ENCODE measurements around the gene AHNAK. TPM values are rescaled to one million over a fixed set of nuclear protein-coding genes. Genes with fewer than 3 reads are reported as not detected.
"Not testable (repeated sequence)": the region's sequence is repeated elsewhere in the genome, so short reads cannot be mapped to it uniquely, and the experiment has no call there.

Gene AHNAK
- 3.4 TPM for polyA plus RNA-seq (2013, experiment 1 of 2)
- 4.6 TPM for polyA plus RNA-seq (2013, experiment 2 of 2)

GRCh38 chr11:62546244-62546928 is at the start of gene AHNAK:
AHNAK (minus strand) TSS chr11:62546806; CDS start chr11:62536098, 10,708 bp downstream.
- H3K27me3 ChIP-seq (ENCODE audit: insufficient read depth, low read length), result peaks cover 68% of the 10 kb centered on the region
- H3K9me3 ChIP-seq (ENCODE audit: insufficient read depth, low read depth, low read length), result no peaks in the 10 kb centered on the region
- no peaks in the 10 kb centered on the region for H3K36me3 ChIP-seq (ENCODE audit: insufficient read depth, low read length)
- H3K4me1 ChIP-seq (ENCODE audit: insufficient read depth, low read length), result peaks cover 13% of the 10 kb centered on the region
- H3K4me3 ChIP-seq (ENCODE audit: low read length), result peak within 1 kb of the TSS; percentile 77
- under 1% methylated on average over 69 of the region's 69 CpGs for WGBS
- H3K9ac ChIP-seq (ENCODE audit: low read depth, low read length), result peak within 1 kb of the TSS; percentile 53
- H3K27ac ChIP-seq (ENCODE audit: low read depth, low read length), result peak within 1 kb of the TSS; percentile 21; the same call in 1 of the 2 replicates

GRCh38 chr11:62595124-62595523 is 48.5 kb upstream of the AHNAK start:
- 95% methylated on average over 8 of the region's 8 CpGs for WGBS
- Histone ChIP-seq H3K27ac (ENCODE audit: low read depth, low read length) (no peak overlapping the region), H3K36me3 (ENCODE audit: insufficient read depth, low read length) (peaks cover 66% of the 10 kb centered on the region), H3K9ac (ENCODE audit: low read depth, low read length) (no peak overlapping the region), H3K4me1 (ENCODE audit: insufficient read depth, low read length) (peaks cover 24% of the 10 kb centered on the region), H3K9me3 (ENCODE audit: insufficient read depth, low read depth, low read length) (no peaks in the 10 kb centered on the region), H3K4me3 (ENCODE audit: low read length) (no peak overlapping the region), H3K27me3 (ENCODE audit: insufficient read depth, low read length) (no peaks in the 10 kb centered on the region)

- H3K9me3 ChIP-seq (ENCODE audit: insufficient read depth, low read depth, low read length), result no peaks in the 10 kb centered on the region
- peaks cover 59% of the 10 kb centered on the region for H3K36me3 ChIP-seq (ENCODE audit: insufficient read depth, low read length)
- H3K4me1 ChIP-seq (ENCODE audit: insufficient read depth, low read length), result peaks cover 11% of the 10 kb centered on the region
- no peaks in the 10 kb centered on the region for H3K27me3 ChIP-seq (ENCODE audit: insufficient read depth, low read length)
- no peak overlapping the region; the same call in 1 of the 2 replicates for H3K27ac ChIP-seq (ENCODE audit: low read depth, low read length)
- no peak overlapping the region for H3K9ac ChIP-seq (ENCODE audit: low read depth, low read length)
- 72% methylated on average over 13 of the region's 13 CpGs for WGBS
- no peak overlapping the region for H3K4me3 ChIP-seq (ENCODE audit: low read length)
Measured at GRCh38 chr11:62593434-62594044, 46.9 kb upstream of the AHNAK start.

- 93% methylated on average over 6 of the region's 8 CpGs for WGBS
- Histone ChIP-seq H3K9ac (ENCODE audit: low read depth, low read length) (no peak overlapping the region), H3K4me3 (ENCODE audit: low read length) (no peak overlapping the region), H3K27ac (ENCODE audit: low read depth, low read length) (no peak overlapping the region), H3K27me3 (ENCODE audit: insufficient read depth, low read length) (no peaks in the 10 kb centered on the region), H3K36me3 (ENCODE audit: insufficient read depth, low read length) (peaks cover 59% of the 10 kb centered on the region), H3K4me1 (ENCODE audit: insufficient read depth, low read length) (peaks cover 10% of the 10 kb centered on the region; the same call in 1 of the 2 replicates), H3K9me3 (ENCODE audit: insufficient read depth, low read depth, low read length) (no peaks in the 10 kb centered on the region)
Measured at GRCh38 chr11:62592989-62593421, 46.4 kb upstream of the AHNAK start.

GRCh38 chr11:62592146-62592815 is 45.7 kb upstream of the AHNAK start:
- 28% methylated on average over 16 of the region's 17 CpGs for WGBS
- H3K27me3 ChIP-seq (ENCODE audit: insufficient read depth, low read length), result no peaks in the 10 kb centered on the region
- peaks cover 10% of the 10 kb centered on the region; the same call in 1 of the 2 replicates for H3K4me1 ChIP-seq (ENCODE audit: insufficient read depth, low read length)
- peaks cover 59% of the 10 kb centered on the region for H3K36me3 ChIP-seq (ENCODE audit: insufficient read depth, low read length)
- no peaks in the 10 kb centered on the region for H3K9me3 ChIP-seq (ENCODE audit: insufficient read depth, low read depth, low read length)
- H3K9ac ChIP-seq (ENCODE audit: low read depth, low read length), result peak overlapping the region; percentile 81
- peak overlapping the region; percentile 76 for H3K4me3 ChIP-seq (ENCODE audit: low read length)
- H3K27ac ChIP-seq (ENCODE audit: low read depth, low read length), result peak overlapping the region; percentile 82

GRCh38 chr11:62591448-62592145 is 45.0 kb upstream of the AHNAK start, which contains the start of gene TUT1:
TUT1 (minus strand) TSS chr11:62591523; CDS start chr11:62591485, 38 bp downstream.
- H3K36me3 ChIP-seq (ENCODE audit: insufficient read depth, low read length), result peaks cover 56% of the 10 kb centered on the region
- peak within 1 kb of the TSS; percentile 84 for H3K9ac ChIP-seq (ENCODE audit: low read depth, low read length)

GRCh38 chr11:62588966-62589637 is 42.5 kb upstream of the AHNAK start:
- Histone ChIP-seq H3K27ac (ENCODE audit: low read depth, low read length) (no peak overlapping the region), H3K4me3 (ENCODE audit: low read length) (0 out of 2 replicates have a peak overlapping the region, but pooled peaks have one; percentile 4), H3K36me3 (ENCODE audit: insufficient read depth, low read length) (peaks cover 44% of the 10 kb centered on the region), H3K9ac (ENCODE audit: low read depth, low read length) (no peak overlapping the region), H3K9me3 (ENCODE audit: insufficient read depth, low read depth, low read length) (no peaks in the 10 kb centered on the region), H3K27me3 (ENCODE audit: insufficient read depth, low read length) (no peaks in the 10 kb centered on the region), H3K4me1 (ENCODE audit: insufficient read depth, low read length) (peaks cover 10% of the 10 kb centered on the region; the same call in 1 of the 2 replicates)
- whole genome bisulfite sequencing, result 79% methylated on average over 18 of the region's 18 CpGs

More at GRCh38 chr11:62591448-62592145, 45.0 kb upstream of the AHNAK start, which contains the start of gene TUT1:
- peaks cover 10% of the 10 kb centered on the region; the same call in 1 of the 2 replicates for H3K4me1 ChIP-seq (ENCODE audit: insufficient read depth, low read length)
- peak within 1 kb of the TSS; percentile 76 for H3K4me3 ChIP-seq (ENCODE audit: low read length)
- H3K9me3 ChIP-seq (ENCODE audit: insufficient read depth, low read depth, low read length), result no peaks in the 10 kb centered on the region
- under 1% methylated on average over 58 of the region's 58 CpGs for WGBS
- H3K27me3 ChIP-seq (ENCODE audit: insufficient read depth, low read length), result no peaks in the 10 kb centered on the region
- H3K27ac ChIP-seq (ENCODE audit: low read depth, low read length), result peak within 1 kb of the TSS; percentile 82

GRCh38 chr11:62585356-62585755 is 38.8 kb upstream of the AHNAK start:
- not testable (repeated sequence) for H3K4me3 ChIP-seq (ENCODE audit: low read length); H3K9me3 ChIP-seq (ENCODE audit: insufficient read depth, low read depth, low read length); H3K9ac ChIP-seq (ENCODE audit: low read depth, low read length); H3K27me3 ChIP-seq (ENCODE audit: insufficient read depth, low read length); H3K27ac ChIP-seq (ENCODE audit: low read depth, low read length); H3K4me1 ChIP-seq (ENCODE audit: insufficient read depth, low read length)
- H3K36me3 ChIP-seq (ENCODE audit: insufficient read depth, low read length), result peaks cover 59% of the 10 kb centered on the region
- 95% methylated on average over 7 of the region's 7 CpGs for WGBS

- H3K27me3 ChIP-seq (ENCODE audit: insufficient read depth, low read length); H3K9me3 ChIP-seq (ENCODE audit: insufficient read depth, low read depth, low read length); H3K4me3 ChIP-seq (ENCODE audit: low read length); H3K27ac ChIP-seq (ENCODE audit: low read depth, low read length); H3K4me1 ChIP-seq (ENCODE audit: insufficient read depth, low read length); H3K9ac ChIP-seq (ENCODE audit: low read depth, low read length): not testable (repeated sequence)
- 97% methylated on average over 4 of the region's 4 CpGs for WGBS
- H3K36me3 ChIP-seq (ENCODE audit: insufficient read depth, low read length), result peaks cover 65% of the 10 kb centered on the region
Measured at GRCh38 chr11:62581735-62582134, 35.1 kb upstream of the AHNAK start.

- no peak overlapping the region for H3K4me3 ChIP-seq (ENCODE audit: low read length)
- no peak overlapping the region for H3K27ac ChIP-seq (ENCODE audit: low read depth, low read length)
- no peaks in the 10 kb centered on the region for H3K4me1 ChIP-seq (ENCODE audit: insufficient read depth, low read length)
- H3K27me3 ChIP-seq (ENCODE audit: insufficient read depth, low read length), result no peaks in the 10 kb centered on the region
- H3K9ac ChIP-seq (ENCODE audit: low read depth, low read length), result no peak overlapping the region
- no peaks in the 10 kb centered on the region for H3K9me3 ChIP-seq (ENCODE audit: insufficient read depth, low read depth, low read length)
- 95% methylated on average over 18 of the region's 18 CpGs for WGBS
- peaks cover 68% of the 10 kb centered on the region for H3K36me3 ChIP-seq (ENCODE audit: insufficient read depth, low read length)
Measured at GRCh38 chr11:62580959-62581715, 34.5 kb upstream of the AHNAK start.
